22Rv1 (cell line): ENCODE measurements around the gene HOMEZ.

ENCODE experiments used
- ZFX ChIP-seq: fragments of 450-650 bp; IDR thresholded peaks from 2 replicates; pipeline ENCODE4 v1.6.1; 2017; ENCODE audit warnings: antibody characterized with exemption, borderline replicate concordance
- TF ChIP-seq, protein P1 (sequence below): fragments of 450-650 bp; IDR thresholded peaks from 2 replicates; pipeline ENCODE4 v1.5.1; 2017; ENCODE audit warnings: mild to moderate bottlenecking

DNA sequence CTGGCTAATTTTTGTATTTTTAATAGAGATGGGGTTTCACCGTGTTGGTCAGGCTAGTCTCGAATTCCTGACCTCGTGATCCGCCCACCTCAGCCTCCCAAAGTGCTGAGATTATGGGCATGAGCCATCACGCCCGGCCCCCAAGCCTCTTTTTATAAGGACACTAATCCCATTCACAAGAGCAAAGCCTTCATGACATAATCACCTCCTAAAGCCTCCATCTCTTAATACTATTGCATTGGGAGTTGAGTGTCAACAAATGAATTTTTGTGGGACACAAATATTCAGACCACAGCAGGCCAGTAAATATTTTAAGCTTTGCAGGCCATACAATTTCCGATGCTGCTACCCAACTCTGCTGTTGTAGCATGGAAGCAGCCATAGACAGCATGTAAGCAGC, 37.3 kb downstream of the HOMEZ start:
- TF ChIP-seq, protein P1, sequence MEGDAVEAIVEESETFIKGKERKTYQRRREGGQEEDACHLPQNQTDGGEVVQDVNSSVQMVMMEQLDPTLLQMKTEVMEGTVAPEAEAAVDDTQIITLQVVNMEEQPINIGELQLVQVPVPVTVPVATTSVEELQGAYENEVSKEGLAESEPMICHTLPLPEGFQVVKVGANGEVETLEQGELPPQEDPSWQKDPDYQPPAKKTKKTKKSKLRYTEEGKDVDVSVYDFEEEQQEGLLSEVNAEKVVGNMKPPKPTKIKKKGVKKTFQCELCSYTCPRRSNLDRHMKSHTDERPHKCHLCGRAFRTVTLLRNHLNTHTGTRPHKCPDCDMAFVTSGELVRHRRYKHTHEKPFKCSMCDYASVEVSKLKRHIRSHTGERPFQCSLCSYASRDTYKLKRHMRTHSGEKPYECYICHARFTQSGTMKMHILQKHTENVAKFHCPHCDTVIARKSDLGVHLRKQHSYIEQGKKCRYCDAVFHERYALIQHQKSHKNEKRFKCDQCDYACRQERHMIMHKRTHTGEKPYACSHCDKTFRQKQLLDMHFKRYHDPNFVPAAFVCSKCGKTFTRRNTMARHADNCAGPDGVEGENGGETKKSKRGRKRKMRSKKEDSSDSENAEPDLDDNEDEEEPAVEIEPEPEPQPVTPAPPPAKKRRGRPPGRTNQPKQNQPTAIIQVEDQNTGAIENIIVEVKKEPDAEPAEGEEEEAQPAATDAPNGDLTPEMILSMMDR, result no peak
- no peak for TF ChIP-seq ZFX
